ENCODE data around the gene SH2D2A. TPM values are rescaled to one million over a fixed set of nuclear protein-coding genes. Genes with fewer than 3 reads are reported as not detected.

SH2D2A gene
- total RNA-seq, 1 donor from 2014 or later: 4.9 TPM

- DNase-seq (ENCODE audit: extremely low spot score in 2 of 2): no peak
- intact Hi-C loops (cut with DNase I): loop anchor here (5.0 kb wide), 1 partner anchor 53 kb away; the partner anchor contains the start of gene INSRR
- Histone ChIP-seq H3K9me3 (no peaks in the 10 kb centered on the region), H3K36me3 (peaks cover 0 to 10% of the 10 kb centered on the region in 2 donors), H3K4me3 (no peak overlapping the region), H3K4me1 (peaks cover 53% of the 10 kb centered on the region), H3K27me3 (no peaks in the 10 kb centered on the region), H3K27ac (no peak overlapping the region)
- TF ChIP-seq POLR2AphosphoS5 (IDR thresholded peaks at IDR 0.05; ENCODE audit: insufficient read depth in 1 of 2, low read depth in 1 of 2): no peak
Measured at GRCh38 chr1:156804572-156805243, 11.9 kb downstream of the SH2D2A start.

- Histone ChIP-seq H3K27ac (no peak overlapping the region), H3K36me3 (peaks cover 0 to 11% of the 10 kb centered on the region in 2 donors), H3K27me3 (no peaks in the 10 kb centered on the region), H3K9me3 (no peaks in the 10 kb centered on the region), H3K4me1 (peaks cover 53% of the 10 kb centered on the region), H3K4me3 (no peak overlapping the region)
- intact Hi-C loops (cut with DNase I): no loop called here
- no peak for DNase-seq (ENCODE audit: extremely low spot score in 2 of 2)
- TF ChIP-seq CTCF (IDR thresholded peaks at IDR 0.05) (no peak), POLR2AphosphoS5 (IDR thresholded peaks at IDR 0.05; ENCODE audit: insufficient read depth in 1 of 2, low read depth in 1 of 2) (no peak), POLR2A (IDR thresholded peaks at IDR 0.05) (no peak)
Measured at GRCh38 chr1:156804026-156804425, 12.6 kb downstream of the SH2D2A start.

- no peak for DNase-seq (ENCODE audit: extremely low spot score in 2 of 2)
Measured at GRCh38 chr1:156803086-156803851, 13.4 kb downstream of the SH2D2A start.

GRCh38 chr1:156802421-156802935 is 14.2 kb downstream of the SH2D2A start:
- Histone ChIP-seq H3K4me3 (no peak overlapping the region), H3K27me3 (no peaks in the 10 kb centered on the region), H3K36me3 (peaks cover 0 to 26% of the 10 kb centered on the region in 2 donors), H3K9me3 (no peaks in the 10 kb centered on the region), H3K4me1 (peaks cover 53% of the 10 kb centered on the region), H3K27ac (no peak overlapping the region)
- DNase-seq (ENCODE audit: extremely low spot score in 2 of 2): no peak
- intact Hi-C loops (cut with DNase I): no loop called here
- TF ChIP-seq POLR2AphosphoS5 (IDR thresholded peaks at IDR 0.05; ENCODE audit: insufficient read depth in 1 of 2, low read depth in 1 of 2): no peak
- TF ChIP-seq POLR2A (IDR thresholded peaks at IDR 0.05): no peak
- TF ChIP-seq CTCF (IDR thresholded peaks at IDR 0.05): no peak

More at GRCh38 chr1:156803086-156803851, 13.4 kb downstream of the SH2D2A start:
- intact Hi-C loops (cut with DNase I): no loop called here
- Histone ChIP-seq H3K4me1 (peaks cover 53% of the 10 kb centered on the region), H3K9me3 (no peaks in the 10 kb centered on the region), H3K36me3 (peaks cover 0 to 18% of the 10 kb centered on the region in 2 donors), H3K27ac (no peak overlapping the region), H3K4me3 (no peak overlapping the region), H3K27me3 (no peaks in the 10 kb centered on the region)
- TF ChIP-seq CTCF (IDR thresholded peaks at IDR 0.05): no peak
- TF ChIP-seq POLR2AphosphoS5 (IDR thresholded peaks at IDR 0.05; ENCODE audit: insufficient read depth in 1 of 2, low read depth in 1 of 2): no peak
- TF ChIP-seq POLR2A (IDR thresholded peaks at IDR 0.05): no peak

- peaks cover 44% of the 10 kb centered on the region for H3K4me1 ChIP-seq
- H3K9me3 ChIP-seq: no peaks in the 10 kb centered on the region
- H3K27ac ChIP-seq: no peak overlapping the region
- H3K27me3 ChIP-seq: no peaks in the 10 kb centered on the region
- peaks cover 0 to 28% of the 10 kb centered on the region in 2 donors for H3K36me3 ChIP-seq
- peak in 1 of 2 donors; percentile 93 for DNase-seq (ENCODE audit: extremely low spot score in 2 of 2)
- H3K4me3 ChIP-seq: no peak overlapping the region
- TF ChIP-seq CTCF (IDR thresholded peaks at IDR 0.05) (no peak), POLR2AphosphoS5 (IDR thresholded peaks at IDR 0.05; ENCODE audit: insufficient read depth in 1 of 2, low read depth in 1 of 2) (peak in 1 of 2 donors; percentile 60)
- intact Hi-C loops (cut with DNase I): no loop called here
Measured at GRCh38 chr1:156801409-156802121, 15.1 kb downstream of the SH2D2A start.
